Dermis blood vessel endothelial cell (primary cell): ENCODE data around the gene PDZRN4. TPM values are rescaled to one million over a fixed set of nuclear protein-coding genes. Genes with fewer than 3 reads are reported as not detected.
"Not testable (repeated sequence)": the region's sequence is repeated elsewhere in the genome, so short reads cannot be mapped to it uniquely, and the experiment has no call there.

Experiments used
- DNase-seq: peaks from one replicate; pipeline ENCODE4 v3.0.0; 2010
- total RNA-seq: library from RNA; depleted of rRNA; stranded (reverse); fragments of >200 nt; gene quantifications from 2 replicates; pipeline ENCODE4 v1.2.3, GENCODE V29; 2014

Gene PDZRN4
- total RNA-seq, 1 donor from 2014 or later, result not detected

DNA sequence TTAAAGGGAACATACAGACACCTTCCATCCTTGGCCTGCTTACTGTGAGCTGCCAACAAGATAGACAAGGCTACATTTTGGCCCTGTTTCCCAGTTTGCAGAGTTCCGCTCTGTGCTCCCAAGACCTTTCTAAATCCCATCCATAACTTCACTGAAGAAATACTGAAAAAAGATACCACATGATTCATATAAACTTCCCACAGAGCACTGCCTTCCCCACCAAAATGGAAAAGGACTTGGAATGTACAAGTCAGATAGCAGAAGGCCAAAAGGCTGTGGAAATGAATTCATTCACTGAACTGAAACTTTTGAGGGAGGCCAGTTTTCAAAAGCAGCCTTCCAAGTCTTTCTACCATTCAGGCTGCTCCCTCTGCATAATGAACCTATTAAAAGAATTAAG, 29.6 kb downstream of the PDZRN4 start:
- no peak for DNase-seq

DNA sequence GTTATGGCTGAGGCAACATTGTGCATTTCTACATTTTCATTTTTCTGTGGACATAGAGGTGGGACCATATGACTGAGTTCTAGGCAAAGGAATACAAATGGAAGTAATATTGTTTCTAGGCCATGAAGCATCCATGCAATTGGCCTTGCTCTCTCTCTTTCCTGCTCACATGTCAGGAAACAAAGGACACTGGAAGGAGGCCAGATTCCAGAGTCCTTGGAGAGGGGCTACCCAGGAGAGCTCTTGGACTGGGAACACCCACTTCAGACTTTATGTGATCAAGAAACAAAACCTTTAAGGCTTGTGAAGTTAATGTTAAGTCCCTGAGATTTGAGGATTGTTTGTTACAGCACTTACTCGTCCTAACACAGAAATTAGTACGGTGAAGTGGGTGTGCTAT, 32.8 kb downstream of the PDZRN4 start:
- DNase-seq, result no peak

GRCh38 chr12:41221491-41221890, 33.4 kb downstream of the PDZRN4 start:
- DNase-seq, result no peak

DNA sequence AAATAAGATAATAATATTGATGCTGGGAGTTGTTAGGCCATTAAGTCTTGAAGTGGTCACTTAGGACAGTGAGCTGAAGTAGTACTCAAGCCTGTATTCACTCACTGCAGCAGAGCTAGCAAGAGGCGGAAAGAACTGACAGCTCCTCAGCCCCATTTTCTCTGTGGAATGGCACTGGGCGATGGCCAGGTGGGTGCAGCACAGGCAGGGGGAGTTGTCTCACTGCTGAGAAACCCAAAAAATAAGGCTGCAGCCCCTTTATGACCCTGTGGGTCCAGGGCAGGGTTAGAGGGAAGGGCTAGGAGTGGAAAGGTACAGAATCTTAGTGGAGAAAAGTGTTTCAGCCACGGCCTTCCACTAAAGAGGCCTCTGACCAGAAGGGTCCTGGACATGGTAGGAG, 35.5 kb downstream of the PDZRN4 start:
- no peak for DNase-seq

GRCh38 chr12:41224066-41224465, 35.9 kb downstream of the PDZRN4 start:
- no peak for DNase-seq

GRCh38 chr12:41225179-41225578, 37.1 kb downstream of the PDZRN4 start:
- no peak for DNase-seq

DNA sequence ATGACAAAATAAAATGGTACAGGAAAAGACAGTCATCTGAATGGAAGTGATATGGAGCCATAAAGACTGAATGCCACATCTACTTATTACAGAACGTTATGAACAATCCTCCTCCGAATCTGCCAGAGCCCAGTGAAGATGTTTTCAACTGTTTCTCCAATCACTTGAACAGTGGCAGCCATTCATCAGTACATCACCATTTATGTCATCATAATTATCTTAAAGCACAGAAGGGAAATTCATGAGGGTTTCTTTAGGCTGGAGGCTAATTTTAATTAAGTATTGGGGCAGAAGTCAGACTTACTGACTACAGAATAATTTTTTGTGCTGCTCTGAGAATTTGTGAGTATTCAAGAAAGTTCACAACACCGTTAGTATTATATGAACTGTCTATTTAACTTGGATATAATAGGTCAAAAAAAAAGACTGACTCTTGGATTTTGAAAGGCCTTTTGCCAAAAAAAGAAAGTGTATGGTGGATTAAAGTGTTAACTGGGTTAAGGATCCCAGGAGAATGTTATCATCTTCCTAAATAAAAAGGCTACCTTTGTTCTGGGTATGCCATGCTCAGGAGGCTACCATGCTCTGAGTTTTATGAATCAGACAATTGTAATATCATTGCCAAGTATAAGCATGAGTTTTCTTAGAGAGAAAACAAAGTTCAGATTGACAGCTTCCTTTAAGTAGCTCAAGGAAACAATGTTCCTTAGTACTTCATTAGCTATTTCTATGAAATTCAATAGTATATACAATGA, 40.1 kb downstream of the PDZRN4 start:
- DNase-seq, result no peak

DNA sequence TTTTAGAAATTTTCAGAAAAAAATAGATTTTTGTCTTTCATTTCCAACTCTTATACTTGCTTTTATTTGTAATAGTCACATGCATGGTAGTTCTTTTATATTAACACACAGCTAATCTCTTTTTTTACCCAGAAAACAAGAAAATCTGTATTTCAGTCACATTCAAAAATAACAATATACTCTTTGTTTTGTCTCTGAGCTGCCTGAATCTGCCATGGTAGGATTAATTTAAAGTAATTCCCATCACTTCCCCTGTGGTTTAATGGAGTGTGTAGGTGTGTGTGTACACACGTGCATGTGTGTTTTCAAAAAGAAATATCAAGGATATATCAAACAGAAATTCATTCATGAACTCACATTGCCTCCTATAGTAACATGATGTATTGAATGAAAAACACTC, 42.6 kb downstream of the PDZRN4 start:
- DNase-seq, result no peak

DNA sequence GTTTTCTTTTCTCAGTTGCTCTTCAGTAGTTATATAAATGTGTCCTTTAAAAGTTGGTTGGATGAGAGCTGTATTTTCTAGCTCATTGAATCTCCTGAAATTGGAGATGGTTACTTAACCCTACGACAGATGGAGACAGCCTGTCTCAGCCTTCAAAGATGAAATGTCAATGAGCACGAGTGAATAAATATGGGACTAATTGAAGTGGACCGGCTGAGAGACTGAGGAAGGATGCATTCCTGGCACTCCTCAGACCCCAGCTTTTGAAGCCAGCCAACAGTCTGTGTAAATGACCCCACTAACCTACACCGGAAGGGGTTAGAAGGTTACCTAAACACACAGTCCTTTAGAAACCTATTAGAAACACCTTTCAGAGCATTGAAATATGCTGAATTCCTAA, 46.6 kb downstream of the PDZRN4 start:
- no peak for DNase-seq

GRCh38 chr12:41242603-41243002, 54.5 kb downstream of the PDZRN4 start:
- no peak for DNase-seq

DNA sequence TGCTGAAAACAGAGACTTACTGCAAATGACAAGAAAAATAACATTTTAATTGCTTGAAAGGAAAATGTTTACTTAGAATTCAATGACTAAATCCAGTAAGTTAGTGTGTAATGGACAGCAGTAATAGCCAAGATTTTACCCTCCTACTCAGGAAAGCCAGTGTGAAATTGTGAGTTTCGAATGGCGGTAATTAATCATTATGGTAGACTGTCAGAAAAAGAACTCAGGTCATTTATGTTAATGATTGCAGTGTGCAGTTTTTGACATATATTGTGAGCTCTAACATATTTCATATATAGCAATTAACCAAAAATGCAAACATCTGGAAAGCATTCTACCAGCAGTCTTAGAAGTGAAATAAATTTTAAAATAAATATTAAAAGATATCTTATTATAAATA, 60.3 kb downstream of the PDZRN4 start:
- no peak for DNase-seq

GRCh38 chr12:41250748-41251147, 62.6 kb downstream of the PDZRN4 start:
- peak; percentile 10 for DNase-seq

GRCh38 chr12:41254004-41254914, 66.1 kb downstream of the PDZRN4 start:
- DNase-seq, result no peak

DNA sequence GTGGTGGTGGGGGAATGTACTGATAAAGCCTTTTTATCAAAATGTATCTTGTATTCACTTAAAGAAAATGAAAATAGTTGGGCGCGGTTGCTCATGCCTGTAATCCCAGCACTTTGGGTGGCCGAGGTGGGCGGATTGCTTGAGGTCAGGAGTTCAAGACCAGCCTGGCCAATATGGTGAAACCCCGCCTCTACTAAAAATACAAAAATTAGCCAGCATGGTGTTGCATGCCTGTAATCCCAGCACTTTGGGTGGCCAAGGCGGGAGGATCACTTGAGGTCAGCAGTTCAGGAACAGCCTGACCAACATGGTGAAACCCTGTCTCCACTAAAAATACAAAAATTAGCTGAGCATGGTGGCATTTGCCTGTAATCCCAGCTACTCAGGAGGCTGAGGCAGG, 75.1 kb downstream of the PDZRN4 start:
- not testable (repeated sequence) for DNase-seq

- DNase-seq, result peak; percentile 27
Measured at GRCh38 chr12:41264281-41264680, 76.2 kb downstream of the PDZRN4 start.

DNA sequence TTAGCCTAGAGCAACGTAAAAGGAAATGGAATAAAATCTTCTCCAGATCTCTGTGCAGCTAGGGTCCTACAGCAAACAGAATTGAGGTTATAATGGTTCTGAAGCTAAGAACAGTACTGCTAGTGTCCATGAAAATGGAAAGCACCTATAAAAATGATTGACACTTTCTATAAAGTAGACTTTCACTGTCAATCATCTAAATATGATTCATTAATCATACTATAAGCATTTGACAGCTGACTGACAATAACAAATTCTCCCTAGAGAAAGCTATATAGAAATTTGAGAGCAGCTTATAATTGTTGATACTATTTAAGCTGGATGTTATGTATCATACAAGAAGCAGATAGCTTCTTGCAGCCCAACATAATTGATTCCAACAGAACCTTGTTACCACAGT, 80.9 kb downstream of the PDZRN4 start:
- no peak for DNase-seq

DNA sequence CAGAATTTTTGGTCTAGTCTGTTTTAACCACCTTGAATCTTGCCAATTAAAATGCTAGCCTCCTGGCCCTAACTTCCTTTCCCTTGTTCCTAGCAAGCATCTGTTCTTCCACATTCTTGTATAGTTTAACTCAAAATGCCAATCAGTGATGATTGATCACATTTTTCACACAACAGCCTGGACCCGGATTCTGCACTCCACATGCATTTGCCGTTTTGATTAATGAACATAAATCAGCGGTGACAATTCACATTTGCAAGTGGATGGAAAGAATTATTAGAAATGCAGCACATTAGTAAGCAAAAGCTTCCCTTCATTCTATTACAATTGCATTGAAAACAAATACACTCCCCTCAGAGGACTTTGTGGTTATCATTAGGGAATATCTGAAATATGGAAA, 83.4 kb downstream of the PDZRN4 start:
- DNase-seq, result no peak

- no peak for DNase-seq
Measured at GRCh38 chr12:41274643-41275042, 86.5 kb downstream of the PDZRN4 start.

- peak; percentile 75 for DNase-seq
Measured at GRCh38 chr12:41277100-41277945, 89.2 kb downstream of the PDZRN4 start.

DNA sequence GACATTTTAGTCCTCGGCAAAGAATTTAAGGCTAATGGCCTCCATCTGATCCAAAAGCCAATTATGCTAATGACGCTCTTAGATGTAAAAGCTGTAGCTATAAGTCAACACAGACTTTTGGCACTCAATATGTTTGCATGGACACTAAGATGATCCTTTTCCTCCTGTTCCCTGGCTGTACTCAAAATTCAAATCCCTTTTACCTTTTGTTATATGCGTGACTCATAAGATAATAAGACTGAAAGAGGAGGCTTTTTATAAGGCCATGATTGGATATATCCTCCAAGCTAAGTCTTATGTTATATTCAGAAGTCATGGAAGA, 89.8 kb downstream of the PDZRN4 start:
- no peak for DNase-seq

DNA sequence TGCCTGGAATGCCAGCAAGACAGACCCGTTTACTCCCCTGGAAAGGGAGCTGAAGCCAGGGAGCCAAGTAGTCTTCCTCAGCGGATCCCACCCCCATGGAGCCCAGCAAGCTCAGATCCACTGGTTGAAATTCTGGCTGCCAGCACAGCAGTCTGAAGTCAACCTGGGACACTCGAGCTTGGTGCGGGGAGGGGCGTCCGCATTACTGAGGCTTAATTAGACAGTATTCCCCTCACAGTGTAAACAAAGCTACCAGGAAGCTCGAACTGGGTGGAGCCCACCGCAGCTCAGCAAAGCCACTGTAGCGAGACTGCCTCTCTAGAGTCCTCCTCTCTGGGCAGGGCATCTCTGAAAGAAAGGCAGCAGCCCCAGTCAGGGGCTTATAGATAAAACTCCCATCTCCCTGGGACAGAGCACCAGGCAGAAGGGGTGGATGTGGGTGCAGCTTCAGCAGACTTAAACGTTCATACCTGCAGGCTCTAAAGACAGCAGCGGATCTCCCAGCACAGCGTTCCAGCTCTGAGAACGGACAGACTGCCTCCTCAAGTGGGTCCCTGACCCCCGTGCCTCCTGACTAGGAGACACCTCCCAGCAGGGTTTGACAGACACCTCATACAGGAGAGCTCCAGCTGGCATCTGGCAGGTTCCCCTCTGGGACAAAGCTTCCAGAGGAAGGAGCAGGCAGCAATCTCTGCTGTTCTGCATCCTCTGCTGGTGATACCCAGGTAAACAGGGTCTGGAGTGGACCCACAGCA, 92.4 kb downstream of the PDZRN4 start:
- not testable (repeated sequence) for DNase-seq

- DNase-seq, result not testable (repeated sequence)
Measured at GRCh38 chr12:41285470-41285869, 97.3 kb downstream of the PDZRN4 start.
